Ovary (tissue), 9 donors: ENCODE data around the gene KRT72. TPM values are rescaled to one million over a fixed set of nuclear protein-coding genes. Genes with fewer than 3 reads are reported as not detected.

Source experiments
- DNase-seq, 5 donors: peaks; one replicate each; pipeline ENCODE4 v3.0.0-alpha.2; 2019 to 2020
- H3K27ac ChIP-seq, 2 donors: fragments of 200-600 bp; one replicate each; pipeline versions ENCODE4 v1.5.1 to v1.8.0; 2019 to 2022
- H3K27me3 ChIP-seq: fragments of 200-600 bp; one replicate; pipeline ENCODE4 v1.8.0; 2022
- H3K36me3 ChIP-seq: fragments of 200-600 bp; sonication (generic); one replicate; pipeline ENCODE4 v1.5.1; 2019
- H3K4me1 ChIP-seq: one replicate; pipeline ENCODE4 v1.8.1; 2013; ENCODE audit warnings: mild to moderate bottlenecking, moderate library complexity; ENCODE audit not compliant: insufficient read depth
- H3K4me3 ChIP-seq: fragments of 200-600 bp; sonication (generic); one replicate; pipeline ENCODE4 v1.5.1; 2017
- H3K9me3 ChIP-seq, 2 donors: fragments of 200-600 bp in 1 of 2; sonication (generic) in 1 of 2; one replicate each; pipeline versions ENCODE4 v1.5.1 to v1.8.1; 2013 to 2019; ENCODE audit warnings: mild to moderate bottlenecking in 1 of 2, moderate library complexity in 1 of 2
- EP300 ChIP-seq: sonication (generic); formaldehyde crosslinking; IDR thresholded peaks from one replicate; pipeline ENCODE4 v1.6.1; 2017; ENCODE audit warnings: antibody characterized with exemption
- POLR2A ChIP-seq: fragments of 450-650 bp; IDR thresholded peaks from one replicate; pipeline ENCODE4 v1.6.1; 2017; ENCODE audit warnings: antibody characterized with exemption, mild to moderate bottlenecking, moderate library complexity
- WGBS, 3 donors: extraction: QIAGEN DNeasy Blood & Tissue Kit in 1 of 3; methylation state at CpG; one replicate each; pipeline versions ENCODE4 v1.1.5 to v1.1.7; 2013 to 2017; 5-methylcytosine and 5-hydroxymethylcytosine counted together
- intact Hi-C, 4 donors: fragments of 100-400 bp; cut with DNase I; formaldehyde crosslinking; loops; one replicate each; pipeline versions ENCODE4 v1.11.0 to v1.15.1; 2022 to 2023
- polyA plus RNA-seq, 2 donors: library from polyadenylated mRNA; stranded (reverse); fragments of 200-250 nt in 1 of 2; fragments of 350-450 nt in 1 of 2; fragmentation: Illumina TruSeq in 1 of 2; extraction: RNeasy Lipid Tissue Mini Kit (QIAGEN cat#74804) in 1 of 2; gene quantifications; one replicate each; pipeline ENCODE4 v1.2.3, GENCODE V29; 2013 to 2014
- total RNA-seq, 7 donors: library from RNA; depleted of rRNA in 2 of 7; stranded (reverse); fragments of >200 nt in 2 of 7; fragmentation: NEBNext Ultra II Directional in 3 of 7; extraction: Animal tissue kit (Norgen Biotek cat#: 25700) in 3 of 7; gene quantifications; one replicate each; pipeline versions ENCODE4 v1.1.0 to v1.2.4, GENCODE V29; 2016 to 2023
- TF ChIP-seq, protein P1 (sequence below), 3 donors: fragments of 450-650 bp in 2 of 3; fragments of 200-600 bp in 1 of 3; IDR thresholded peaks; one replicate each; pipeline versions ENCODE4 v1.5.1 to v1.8.0; 2016 to 2022; ENCODE audit warnings: antibody characterized with exemption in 3 of 3, mild to moderate bottlenecking in 1 of 3
- donor health status: DM: no; HTN: no; CAD: no; lungs with moderate emphysema.
- donor health status: DM: no; HTN: no; CAD: no.
- donor health status: Bipolar disorder and iron deficiency.
- donor health status: DM: yes; HTN: yes; CAD: no.
- donor health status: DM: no; HTN: no; CAD: no.
- donor health status: DM: yes; HTN: yes; CAD: no.

The KRT72 gene
- total and polyA plus RNA-seq, 9 donors: not detected

GRCh38 chr12:52546126-52546525, 55.1 kb downstream of the KRT72 start:
- Histone ChIP-seq H3K4me1 (no peaks in the 10 kb centered on the region), H3K36me3 (no peaks in the 10 kb centered on the region), H3K9me3 (no peaks in the 10 kb centered on the region), H3K27ac (no peak overlapping the region), H3K27me3 (no peaks in the 10 kb centered on the region), H3K4me3 (no peak overlapping the region)
- intact Hi-C loops: no loop called here
- DNase-seq: no peak
- WGBS, 3 donors: 83 to 88% (median 85%) methylated on average over 15 of the region's 15 CpGs
- no peak for TF ChIP-seq POLR2A
- no peak for TF ChIP-seq EP300
- TF ChIP-seq, protein P1, sequence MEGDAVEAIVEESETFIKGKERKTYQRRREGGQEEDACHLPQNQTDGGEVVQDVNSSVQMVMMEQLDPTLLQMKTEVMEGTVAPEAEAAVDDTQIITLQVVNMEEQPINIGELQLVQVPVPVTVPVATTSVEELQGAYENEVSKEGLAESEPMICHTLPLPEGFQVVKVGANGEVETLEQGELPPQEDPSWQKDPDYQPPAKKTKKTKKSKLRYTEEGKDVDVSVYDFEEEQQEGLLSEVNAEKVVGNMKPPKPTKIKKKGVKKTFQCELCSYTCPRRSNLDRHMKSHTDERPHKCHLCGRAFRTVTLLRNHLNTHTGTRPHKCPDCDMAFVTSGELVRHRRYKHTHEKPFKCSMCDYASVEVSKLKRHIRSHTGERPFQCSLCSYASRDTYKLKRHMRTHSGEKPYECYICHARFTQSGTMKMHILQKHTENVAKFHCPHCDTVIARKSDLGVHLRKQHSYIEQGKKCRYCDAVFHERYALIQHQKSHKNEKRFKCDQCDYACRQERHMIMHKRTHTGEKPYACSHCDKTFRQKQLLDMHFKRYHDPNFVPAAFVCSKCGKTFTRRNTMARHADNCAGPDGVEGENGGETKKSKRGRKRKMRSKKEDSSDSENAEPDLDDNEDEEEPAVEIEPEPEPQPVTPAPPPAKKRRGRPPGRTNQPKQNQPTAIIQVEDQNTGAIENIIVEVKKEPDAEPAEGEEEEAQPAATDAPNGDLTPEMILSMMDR (IDR thresholded peaks at IDR 0.05): no peak

DNA sequence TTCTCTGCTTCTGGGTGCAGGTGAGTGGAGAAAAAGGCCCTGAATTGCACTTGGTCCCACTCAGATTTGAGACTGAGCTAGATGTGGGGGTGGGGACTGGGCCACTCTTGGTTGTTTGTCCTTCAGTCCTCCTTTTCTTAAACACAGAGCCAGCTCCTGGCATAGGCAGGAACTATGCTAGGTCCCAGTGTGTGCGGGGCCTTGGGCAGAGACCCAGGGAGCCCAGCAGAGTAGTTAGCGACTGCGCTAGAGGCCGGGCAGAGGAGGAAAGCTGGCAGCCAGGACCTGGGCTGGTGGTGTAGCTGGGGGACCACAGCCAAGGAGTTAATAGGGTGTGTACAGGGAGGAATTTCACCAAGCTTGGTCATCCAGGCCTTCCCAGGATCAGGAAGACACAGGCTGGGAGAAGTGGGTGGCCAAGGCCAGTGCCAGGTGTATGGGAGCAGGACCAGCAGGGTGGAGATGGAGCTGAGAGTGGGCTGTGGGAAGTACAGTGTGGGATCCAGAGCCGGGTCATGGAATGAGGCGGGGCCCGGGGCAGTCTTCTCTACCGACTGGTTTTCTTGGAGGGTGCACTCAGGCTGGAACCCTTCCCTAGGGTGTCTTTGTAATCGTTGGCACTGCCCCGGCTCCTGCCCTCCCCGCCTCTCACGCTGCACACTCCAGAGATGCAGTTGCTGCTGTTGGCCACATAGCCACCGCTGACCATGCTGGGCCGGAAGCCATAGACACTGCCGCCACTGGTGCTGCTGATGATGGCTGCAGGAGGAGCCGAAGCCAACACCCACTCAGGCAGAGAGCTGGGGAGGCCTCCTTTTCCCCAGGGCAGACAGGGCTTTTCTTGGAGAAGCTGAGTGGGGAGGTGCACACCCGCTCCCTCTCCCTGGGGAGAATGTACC, 57.0 kb downstream of the KRT72 start:
- TF ChIP-seq, protein P1 (IDR thresholded peaks at IDR 0.05): no peak
- WGBS, 3 donors: 69 to 75% (median 70%) methylated on average over 17 of the region's 17 CpGs
- Histone ChIP-seq H3K4me1 (no peaks in the 10 kb centered on the region), H3K9me3 (no peaks in the 10 kb centered on the region), H3K4me3 (no peak overlapping the region), H3K27ac (no peak overlapping the region), H3K36me3 (no peaks in the 10 kb centered on the region), H3K27me3 (no peaks in the 10 kb centered on the region)
- DNase-seq: no peak
- intact Hi-C loops: no loop called here

- no peaks in the 10 kb centered on the region for H3K4me1 ChIP-seq
- no peak for DNase-seq
- H3K4me3 ChIP-seq: no peak overlapping the region
- no peak overlapping the region for H3K27ac ChIP-seq
- WGBS, 3 donors: 60 to 65% (median 61%) methylated on average over 7 of the region's 7 CpGs
- TF ChIP-seq EP300: no peak
- TF ChIP-seq, protein P1 (IDR thresholded peaks at IDR 0.05): no peak
- TF ChIP-seq POLR2A: no peak
- H3K36me3 ChIP-seq: no peaks in the 10 kb centered on the region
- no peaks in the 10 kb centered on the region for H3K9me3 ChIP-seq
- H3K27me3 ChIP-seq: no peaks in the 10 kb centered on the region
- intact Hi-C loops: no loop called here
These were observed 58.4 kb downstream of the KRT72 start for GRCh38 chr12:52542785-52543318.

- Histone ChIP-seq H3K4me1 (no peaks in the 10 kb centered on the region), H3K27me3 (no peaks in the 10 kb centered on the region), H3K9me3 (no peaks in the 10 kb centered on the region), H3K4me3 (no peak overlapping the region), H3K27ac (no peak overlapping the region), H3K36me3 (no peaks in the 10 kb centered on the region)
- no peak for DNase-seq
- TF ChIP-seq POLR2A: no peak
- TF ChIP-seq EP300: no peak
- TF ChIP-seq, protein P1 (IDR thresholded peaks at IDR 0.05): no peak
- intact Hi-C loops: no loop called here
These were observed 59.1 kb downstream of the KRT72 start for GRCh38 chr12:52542157-52542556.
